Stimulated activated CD4-positive, alpha-beta T cell treated with anti-CD3 and anti-CD28 coated beads, TNF-alpha, amount 100 ng/mL, for 1 hour (primary cell): ENCODE data around the gene CRYZL1.
A peak's percentile ranks its signal among the peaks of the same experiment; 100 is the strongest.

Experiments used
- DNase-seq, 3 donors: peaks; one replicate each; pipeline ENCODE4 v3.0.0-alpha.2; 2020; ENCODE audit warnings: low read depth in 3 of 3, low spot score in 1 of 3

CRYZL1 gene

DNA sequence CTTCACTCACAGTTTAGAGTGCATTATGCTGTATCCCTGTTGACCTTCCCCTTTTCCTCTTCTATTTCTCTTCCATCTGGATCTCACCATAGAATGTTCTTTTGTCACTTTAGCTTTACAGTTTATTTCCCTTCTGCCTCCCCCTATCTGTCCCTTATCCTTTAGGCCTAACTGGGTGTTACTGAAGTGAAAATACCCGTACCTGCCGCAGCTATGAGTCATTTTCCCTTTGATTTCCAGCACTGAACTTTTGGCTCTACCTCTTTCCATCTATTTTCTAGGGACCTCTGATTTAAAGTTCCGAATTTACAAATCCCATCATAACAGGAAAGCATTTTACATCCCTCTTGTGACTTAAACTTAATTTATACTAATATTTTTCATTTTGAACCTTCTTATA, 20.5 kb upstream of the CRYZL1 start:
- DNase-seq: no peak

DNA sequence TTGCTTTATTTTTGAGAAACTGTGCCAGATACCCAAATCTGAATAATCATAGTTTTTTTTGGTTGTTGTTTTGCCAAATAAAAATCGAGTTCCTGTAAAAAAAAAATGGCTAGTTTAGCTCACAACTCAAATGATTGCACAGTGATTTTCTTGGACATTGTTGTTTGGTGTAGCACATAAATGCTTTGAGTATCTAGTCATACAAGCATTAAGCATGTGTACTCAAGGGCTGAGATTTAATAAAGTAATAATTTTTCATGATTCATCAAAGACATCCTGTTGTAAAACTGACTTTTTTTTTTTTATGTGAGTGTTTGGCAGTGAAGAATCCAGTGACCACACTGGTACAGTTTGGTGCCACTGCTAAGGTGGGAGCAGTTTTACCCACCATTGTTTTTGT, 19.6 kb upstream of the CRYZL1 start:
- no peak for DNase-seq

DNA sequence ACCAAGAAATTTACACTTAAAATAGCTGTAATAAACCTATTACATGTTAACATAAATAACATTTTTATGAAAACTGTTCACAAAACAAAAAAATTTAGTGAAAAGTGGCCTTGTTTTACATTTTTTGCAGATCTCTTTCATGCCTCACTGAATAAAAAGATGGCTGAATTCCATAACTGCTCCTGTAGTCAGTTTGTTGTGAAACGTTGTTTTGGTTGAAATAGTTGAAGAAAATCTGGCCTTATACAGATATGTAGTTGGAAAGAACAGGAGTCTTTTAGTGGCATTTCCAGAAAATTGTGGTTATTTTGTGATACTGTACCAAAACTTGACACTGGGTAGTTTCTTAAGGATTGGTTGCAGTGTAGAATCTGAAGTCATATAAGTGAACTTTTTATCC, 18.9 kb upstream of the CRYZL1 start:
- no peak for DNase-seq

DNA sequence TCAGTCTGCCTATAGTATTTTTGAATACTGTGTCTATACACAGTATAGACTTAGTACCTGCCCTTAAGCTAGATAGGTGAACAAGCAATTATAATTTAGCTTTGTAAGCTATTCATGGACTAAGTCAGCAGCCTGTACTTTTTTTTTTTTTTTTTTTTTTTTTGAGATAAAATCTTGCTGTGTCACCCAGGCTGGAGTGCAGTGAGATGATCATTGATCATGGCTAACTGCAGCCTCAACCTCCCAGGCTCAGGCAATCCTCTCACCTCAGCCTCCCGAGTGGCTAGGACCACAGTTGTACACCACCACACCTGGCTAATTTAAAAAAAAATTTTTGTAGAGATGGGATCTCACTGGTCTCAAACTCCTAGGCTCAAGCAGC, 18.0 kb upstream of the CRYZL1 start:
- no peak for DNase-seq

GRCh38 chr21:33658919-33659567, 17.5 kb upstream of the CRYZL1 start:
- no peak for DNase-seq

DNA sequence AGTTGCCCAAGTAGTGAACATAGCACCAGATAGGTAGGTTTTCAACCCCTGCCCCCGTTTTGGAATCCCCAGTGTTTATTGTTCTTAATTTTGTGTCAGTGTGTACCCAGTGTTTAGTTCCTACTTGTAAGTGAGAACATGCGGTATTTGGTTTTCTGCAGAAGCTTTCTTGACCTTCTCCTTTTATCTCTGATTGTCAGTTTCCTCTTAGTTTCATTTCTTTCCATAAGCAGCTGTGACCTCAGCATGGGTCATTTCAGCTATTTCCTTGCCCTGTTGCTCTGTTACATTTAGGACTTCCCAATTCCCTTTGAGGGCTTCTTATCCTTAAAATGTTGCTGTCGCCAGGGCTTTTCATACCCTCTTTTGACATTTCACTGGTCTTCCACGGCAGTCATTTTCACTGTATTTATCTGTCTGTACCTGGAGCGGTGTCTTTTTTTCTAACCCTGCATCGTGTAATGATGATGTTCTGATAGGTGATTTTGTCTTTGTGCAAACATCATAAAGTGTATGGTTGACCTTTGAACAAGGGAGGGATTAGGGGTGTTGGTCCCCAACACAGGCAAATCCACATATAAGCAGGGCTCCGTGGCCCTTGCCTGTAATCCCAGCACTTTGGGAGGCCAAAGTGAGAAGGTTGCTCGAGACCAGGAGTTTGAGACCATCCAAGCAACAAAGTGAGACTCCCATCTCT, 15.7 kb upstream of the CRYZL1 start:
- DNase-seq: no peak

GRCh38 chr21:33655588-33656221, 14.2 kb upstream of the CRYZL1 start:
- DNase-seq: no peak

GRCh38 chr21:33654412-33654811, 12.9 kb upstream of the CRYZL1 start:
- no peak for DNase-seq

GRCh38 chr21:33651965-33652680, 10.6 kb upstream of the CRYZL1 start:
- DNase-seq: no peak

DNA sequence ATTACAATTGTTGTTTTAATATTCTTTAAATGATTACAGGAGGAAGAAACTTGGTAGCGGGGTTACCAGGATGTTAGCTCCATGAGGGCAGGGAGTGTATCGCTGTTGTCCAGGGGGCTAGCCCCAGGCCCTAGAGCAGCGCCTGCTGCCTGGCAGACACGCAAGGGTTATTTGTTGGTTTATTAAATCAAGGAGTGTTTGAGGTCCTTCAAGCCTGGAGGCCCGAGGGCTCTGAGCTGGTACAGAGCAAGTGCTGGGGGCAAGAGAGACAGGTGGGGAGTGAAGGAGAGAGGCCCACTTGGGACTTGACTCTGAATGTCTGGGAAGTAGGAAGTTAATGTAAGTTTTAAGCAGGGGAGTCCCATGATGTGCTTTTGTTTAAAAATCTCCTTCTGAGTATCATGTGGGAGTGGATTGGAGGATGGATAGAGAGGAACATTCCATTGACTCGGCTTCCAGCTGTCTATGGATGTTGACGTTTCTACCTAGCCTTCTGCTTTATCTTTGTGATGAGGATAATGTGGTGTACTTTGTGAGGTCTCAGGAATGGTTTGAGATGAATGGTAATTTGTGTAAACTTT, 9.5 kb upstream of the CRYZL1 start:
- no peak for DNase-seq

- DNase-seq: no peak
These were observed 8.7 kb upstream of the CRYZL1 start for GRCh38 chr21:33650230-33650629.

DNA sequence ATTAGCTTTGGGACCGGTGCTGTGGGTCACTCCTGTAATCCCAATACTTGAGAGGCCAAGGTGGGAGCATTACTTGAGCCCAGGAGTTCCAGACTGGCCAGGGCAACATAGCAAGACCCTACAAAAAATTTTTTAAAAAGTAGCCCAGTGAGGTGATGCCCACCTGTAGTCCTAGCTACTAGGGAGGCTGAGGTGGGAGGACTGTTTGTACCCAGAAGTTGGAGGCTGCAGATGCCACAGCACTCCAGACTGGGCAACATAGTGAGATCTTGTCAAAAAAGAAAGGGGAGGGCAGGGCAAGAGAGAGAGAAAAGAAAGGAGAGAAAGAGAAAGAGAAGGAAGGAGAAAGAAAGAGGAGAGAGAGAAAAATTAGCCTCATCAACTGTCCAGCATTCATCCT, 7.0 kb upstream of the CRYZL1 start:
- no peak for DNase-seq

DNA sequence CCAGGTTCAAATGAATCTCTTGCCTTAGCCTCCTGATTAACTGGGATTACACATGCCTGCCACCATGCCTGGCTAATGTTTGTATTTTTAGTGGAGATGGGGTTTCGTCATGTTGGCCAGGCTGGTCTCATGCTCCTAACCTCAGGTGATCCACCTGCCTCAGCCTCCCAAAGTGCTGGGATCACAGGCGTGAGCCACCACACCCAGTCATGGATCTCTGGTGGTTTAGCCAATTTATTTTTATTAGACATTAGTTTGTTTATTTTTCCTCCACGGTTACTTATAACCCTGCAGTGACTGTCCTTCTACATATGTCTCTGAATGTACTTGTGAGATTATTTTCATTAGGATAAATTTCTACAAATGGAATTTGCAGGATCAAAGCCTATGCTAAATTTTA, 6.0 kb upstream of the CRYZL1 start:
- DNase-seq: no peak

GRCh38 chr21:33645730-33646129, 4.2 kb upstream of the CRYZL1 start:
- no peak for DNase-seq

DNA sequence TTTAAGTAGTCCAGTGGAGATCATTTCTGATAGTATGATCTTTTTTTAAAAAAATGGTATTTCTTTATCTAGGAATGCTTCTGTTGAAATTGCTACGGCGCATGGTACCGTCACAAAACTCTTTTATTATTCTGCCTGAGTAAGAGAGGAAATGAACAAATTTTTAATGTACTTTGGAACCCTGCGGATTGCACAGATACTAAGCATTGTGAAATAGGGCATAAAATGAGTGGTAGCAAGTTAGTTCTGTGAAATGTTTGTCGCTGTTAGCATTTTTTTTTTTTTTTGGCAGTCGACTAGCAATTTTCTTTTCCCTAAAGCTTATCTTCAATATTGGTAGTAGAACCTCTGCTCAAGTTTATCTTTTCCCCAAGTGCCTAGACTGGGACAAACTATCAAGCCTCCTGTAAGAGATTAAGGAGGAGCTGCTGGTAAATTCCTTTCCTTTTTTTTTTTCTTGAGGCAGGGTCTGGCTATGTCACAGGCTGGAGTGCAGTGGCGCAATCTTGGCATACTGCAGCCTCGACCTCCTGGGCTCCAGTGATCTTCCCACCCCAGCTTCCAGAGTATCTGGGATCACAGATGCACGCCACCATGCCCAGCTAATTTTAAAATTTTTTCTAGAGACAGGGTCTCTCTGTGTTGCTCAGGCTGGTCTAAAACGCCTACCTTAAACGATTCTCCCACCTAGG, 3.0 kb upstream of the CRYZL1 start:
- DNase-seq: no peak

GRCh38 chr21:33643658-33644311, 2.2 kb upstream of the CRYZL1 start:
- no peak for DNase-seq

DNA sequence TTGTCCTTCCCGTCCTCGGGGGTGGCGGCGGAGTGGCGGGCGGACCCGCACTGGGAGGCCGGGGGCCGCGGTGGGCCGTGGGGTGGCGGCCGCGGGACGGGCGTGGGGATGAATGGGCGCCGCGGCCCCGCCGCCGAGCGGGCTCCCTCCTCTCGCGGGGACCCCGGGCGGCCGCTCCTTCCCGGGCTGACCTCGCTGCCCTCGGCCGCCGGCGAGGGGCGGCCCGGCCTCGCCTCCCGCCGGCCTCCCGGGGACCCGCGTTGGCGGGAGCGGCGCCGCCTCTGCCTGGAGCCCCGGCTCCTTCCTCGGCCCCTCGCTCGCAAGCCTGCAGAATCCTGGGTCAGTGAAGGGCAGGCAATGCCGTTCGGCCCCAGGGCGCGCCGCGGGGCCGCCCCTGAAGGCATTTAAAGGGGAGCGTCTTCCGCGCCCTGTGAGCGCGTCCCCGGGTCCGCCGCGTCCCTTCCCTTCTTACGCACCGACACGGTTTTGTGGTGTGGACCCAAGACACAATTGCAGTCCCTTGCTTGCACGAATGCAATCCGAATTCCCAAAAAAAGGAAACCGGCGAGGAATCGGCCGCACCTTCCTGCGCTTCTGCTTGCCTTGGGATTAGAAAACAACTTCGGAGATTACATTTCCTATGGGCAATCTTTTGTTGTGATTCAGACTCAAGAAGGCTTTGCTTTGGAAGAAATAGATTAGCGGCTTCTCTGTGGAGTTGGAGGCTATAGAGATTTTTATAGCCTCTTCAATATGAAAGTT, 1.5 kb upstream of the CRYZL1 start:
- peak in 1 of 3 donors; percentile 6 for DNase-seq

GRCh38 chr21:33642027-33642895, 720 bp upstream of the CRYZL1 start, which contains the start of gene ITSN1:
TSS of gene ITSN1 (plus strand) at chr21:33642501. CDS start at chr21:33718829, 76,328 bp downstream.
- peak; percentile 98 to 99 (median 99) for DNase-seq
